GDM1 (cell line): ENCODE data around the gene OASL.

Experiments used
- DNase-seq: peaks from one replicate; lab custom pipeline; 2025; lab: John Stamatoyannopoulos, UW

The OASL gene

GRCh38 chr12:120991965-120992364 is 47.1 kb downstream of the OASL start:
- DNase-seq = no peak

GRCh38 chr12:120990487-120991055 is 48.5 kb downstream of the OASL start:
- no peak for DNase-seq

- no peak for DNase-seq
Observed at GRCh38 chr12:120989687-120990086, 49.4 kb downstream of the OASL start.

- no peak for DNase-seq
Observed at GRCh38 chr12:120988658-120989057, 50.4 kb downstream of the OASL start.

GRCh38 chr12:120988234-120988633 is 50.8 kb downstream of the OASL start:
- DNase-seq = no peak

- DNase-seq = no peak
Observed at GRCh38 chr12:120984351-120984898, 54.6 kb downstream of the OASL start.

GRCh38 chr12:120983759-120984158 is 55.3 kb downstream of the OASL start:
- DNase-seq = no peak

GRCh38 chr12:120982659-120983058 is 56.4 kb downstream of the OASL start:
- DNase-seq = no peak

GRCh38 chr12:120981407-120981941 is 57.6 kb downstream of the OASL start:
- DNase-seq = no peak

GRCh38 chr12:120980800-120981368 is 58.2 kb downstream of the OASL start:
- DNase-seq = no peak

GRCh38 chr12:120979862-120980696 is 59.0 kb downstream of the OASL start:
- DNase-seq = no peak

GRCh38 chr12:120979220-120979861 is 59.7 kb downstream of the OASL start:
- no peak for DNase-seq

- DNase-seq = no peak
Observed at GRCh38 chr12:120978296-120979219, 60.5 kb downstream of the OASL start, which contains the start of gene HNF1A. TSS of gene HNF1A (plus strand) at chr12:120978543. CDS start at chr12:120978769, 226 bp downstream.

GRCh38 chr12:120977531-120978295 is 61.3 kb downstream of the OASL start:
- DNase-seq = no peak

- DNase-seq = no peak
Observed at GRCh38 chr12:120972870-120973543, 66.0 kb downstream of the OASL start.

GRCh38 chr12:120971299-120972180 is 67.5 kb downstream of the OASL start:
- peak; percentile 35 for DNase-seq

- DNase-seq = no peak
Observed at GRCh38 chr12:120970310-120970709, 68.7 kb downstream of the OASL start.
